Measurements from ENCODE around the gene CCDC157. TPM values are rescaled to one million over a fixed set of nuclear protein-coding genes. Genes with fewer than 3 reads are reported as not detected.

CCDC157 gene
- total and polyA plus RNA-seq, 4 donors, result 0.53 to 1.4 (median 0.98) TPM

- under 1% methylated on average over 56 of the region's 56 CpGs for WGBS
- TF ChIP-seq REST (IDR thresholded peaks at IDR 0.05) (peak; percentile 68), CTCF (IDR thresholded peaks at IDR 0.05; ENCODE audit: low read depth, low read length, missing input control) (no peak), TAF1 (conservative IDR thresholded peaks at IDR 0.05) (peak; percentile 82), RAD21 (IDR thresholded peaks at IDR 0.05) (peak in 1 of 2 donors; percentile 46), SP1 (IDR thresholded peaks at IDR 0.05) (no peak), EGR1 (IDR thresholded peaks at IDR 0.05; ENCODE audit: low read depth in 2 of 2) (no peak), GABPA (IDR thresholded peaks at IDR 0.05 in 1 of 2, conservative IDR thresholded peaks at IDR 0.05 in 1 of 2) (no peak), JUND (IDR thresholded peaks at IDR 0.05) (no peak), YY1 (IDR thresholded peaks at IDR 0.05) (peak; percentile 36), ZBTB33 (IDR thresholded peaks at IDR 0.05) (no peak), HNF4A (conservative IDR thresholded peaks at IDR 0.05) (peak; percentile 48 to 78), NR2F2 (IDR thresholded peaks at IDR 0.05) (no peak), RXRA (IDR thresholded peaks at IDR 0.05) (peak; percentile 39 to 67), FOXA1 (IDR thresholded peaks at IDR 0.05) (no peak), FOXA2 (IDR thresholded peaks at IDR 0.05) (no peak), MAX (IDR thresholded peaks at IDR 0.05) (peak; percentile 44), ATF3 (IDR thresholded peaks at IDR 0.05) (no peak), HNF4G (IDR thresholded peaks at IDR 0.05) (no peak)
- peak; percentile 78 for DNase-seq (ENCODE audit: low spot score)
- peak within 1 kb of the TSS; percentile 68 to 70 for H3K9ac ChIP-seq (ENCODE audit: low read depth in 1 of 2, low read length in 2 of 2)
- H3K4me3 ChIP-seq (ENCODE audit: low read depth in 1 of 3, low read length in 3 of 3), result peak within 1 kb of the TSS; percentile 83 to 88 (median 87)
- H3K4me1 ChIP-seq (ENCODE audit: control insufficient read depth in 4 of 4, insufficient read depth in 4 of 4, low read length in 3 of 4), result peaks cover 5 to 71% (median 59%) of the 10 kb centered on the region in 4 donors
- H3K27ac ChIP-seq (ENCODE audit: low read depth in 1 of 2, low read length in 2 of 2), result peak within 1 kb of the TSS; percentile 78 to 85
- peaks cover 0 to 2% (median 0%) of the 10 kb centered on the region in 4 donors for H3K36me3 ChIP-seq (ENCODE audit: control insufficient read depth in 4 of 4, insufficient read depth in 3 of 4, low read depth in 1 of 4, low read length in 3 of 4)
- H3K9me3 ChIP-seq (ENCODE audit: control insufficient read depth in 4 of 4, low read length in 3 of 4), result no peaks in the 10 kb centered on the region
- H3K27me3 ChIP-seq (ENCODE audit: control insufficient read depth in 4 of 4, insufficient read depth in 4 of 4, low read length in 3 of 4), result no peaks in the 10 kb centered on the region
These were observed 40.3 kb downstream of the CCDC157 start, which contains the start of gene SEC14L2 for GRCh38 chr22:30396871-30397655. TSS of gene SEC14L2 (plus strand) at chr22:30397018. CDS start at chr22:30397117, 99 bp downstream.

Measured in liver (tissue), 9 donors.